Neural progenitor cell (in vitro differentiated cells): ENCODE measurements around the gene SDC4. TPM values are rescaled to one million over a fixed set of nuclear protein-coding genes. Genes with fewer than 3 reads are reported as not detected.

ENCODE experiments used
- DNase-seq: peaks from one replicate; pipeline ENCODE4 v3.0.0-alpha.2; 2016; ENCODE audit warnings: low spot score
- H2AFZ ChIP-seq: fragments of 200-600 bp; sonication (generic); replicated peaks from 2 replicates; pipeline ENCODE4 v1.6.1; 2016; ENCODE audit warnings: antibody characterized with exemption
- H3F3A ChIP-seq: fragments of 200-600 bp; sonication (generic); 2 replicates; pipeline ENCODE4 v1.6.1; 2016; ENCODE audit warnings: antibody characterized with exemption, low read depth
- H3K27ac ChIP-seq: fragments of 200-600 bp; sonication (generic); 2 replicates; pipeline ENCODE4 v1.5.1; 2016; ENCODE audit warnings: mild to moderate bottlenecking
- H3K27me3 ChIP-seq: fragments of 200-600 bp; sonication (generic); 2 replicates; pipeline ENCODE4 v1.6.1; 2016; ENCODE audit warnings: mild to moderate bottlenecking, moderate library complexity
- H3K36me3 ChIP-seq: fragments of 200-600 bp; sonication (generic); 2 replicates; pipeline ENCODE4 v1.5.1; 2016
- H3K4me1 ChIP-seq: fragments of 200-600 bp; sonication (generic); 2 replicates; pipeline ENCODE4 v1.6.1; 2016; ENCODE audit warnings: mixed run types
- H3K4me2 ChIP-seq: fragments of 200-600 bp; sonication (generic); 2 replicates; pipeline ENCODE4 v1.6.1; 2016
- H3K4me3 ChIP-seq: fragments of 200-600 bp; sonication (generic); 2 replicates; pipeline ENCODE4 v1.5.1; 2016
- H3K79me2 ChIP-seq: fragments of 200-600 bp; sonication (generic); 2 replicates; pipeline ENCODE4 v1.6.1; 2016; ENCODE audit warnings: low read depth
- H3K9ac ChIP-seq: fragments of 200-600 bp; sonication (generic); 2 replicates; pipeline ENCODE4 v1.6.1; 2016
- H3K9me3 ChIP-seq: fragments of 200-600 bp; sonication (generic); 2 replicates; pipeline ENCODE4 v1.5.1; 2016; ENCODE audit warnings: low read depth
- H4K20me1 ChIP-seq: fragments of 200-600 bp; sonication (generic); 2 replicates; pipeline ENCODE4 v1.6.1; 2016; ENCODE audit warnings: low read depth
- H3K27ac Mint-ChIP-seq: 3 replicates; pipeline ENCODE4 v1.8.0; 2021; ENCODE audit warnings: mixed read lengths
- H3K27me3 Mint-ChIP-seq: 2 replicates; pipeline ENCODE4 v1.8.0; 2022; ENCODE audit warnings: low read depth, mild to moderate bottlenecking, inconsistent platforms, moderate library complexity, mixed read lengths; ENCODE audit not compliant: insufficient read depth
- H3K36me3 Mint-ChIP-seq: 3 replicates; pipeline ENCODE4 v1.8.0; 2021; ENCODE audit warnings: mixed read lengths
- H3K4me1 Mint-ChIP-seq: 3 replicates; pipeline ENCODE4 v1.8.0; 2021; ENCODE audit warnings: mixed read lengths
- H3K4me3 Mint-ChIP-seq: 3 replicates; pipeline ENCODE4 v1.8.0; 2021; ENCODE audit warnings: mild to moderate bottlenecking, moderate library complexity, mixed read lengths
- H3K9me3 Mint-ChIP-seq: 3 replicates; pipeline ENCODE4 v1.8.0; 2020; ENCODE audit warnings: mixed read lengths
- CTCF ChIP-seq: fragments of 200-600 bp; sonication (generic); IDR thresholded peaks from 2 replicates; pipeline ENCODE4 v1.5.1; 2017; ENCODE audit warnings: antibody characterized with exemption, mild to moderate bottlenecking
- EZH2 ChIP-seq: fragments of 200-600 bp; sonication (generic); IDR thresholded peaks from 2 replicates; pipeline ENCODE4 v1.6.1; 2017; ENCODE audit warnings: antibody characterized with exemption, mild to moderate bottlenecking, moderate library complexity
- EZH2phosphoT487 ChIP-seq: fragments of 200-600 bp; sonication (generic); IDR thresholded peaks from 2 replicates; pipeline ENCODE4 v1.6.1; 2017; ENCODE audit warnings: antibody characterized with exemption
- total RNA-seq: library from RNA; depleted of rRNA; stranded (reverse); fragments of >200 nt; gene quantifications from 2 replicates; pipeline ENCODE4 v1.2.3, GENCODE V29; 2015; ENCODE audit warnings: low replicate concordance

Gene SDC4
- total RNA-seq, 1 donor from 2014 or later = 19.3 TPM

DNA sequence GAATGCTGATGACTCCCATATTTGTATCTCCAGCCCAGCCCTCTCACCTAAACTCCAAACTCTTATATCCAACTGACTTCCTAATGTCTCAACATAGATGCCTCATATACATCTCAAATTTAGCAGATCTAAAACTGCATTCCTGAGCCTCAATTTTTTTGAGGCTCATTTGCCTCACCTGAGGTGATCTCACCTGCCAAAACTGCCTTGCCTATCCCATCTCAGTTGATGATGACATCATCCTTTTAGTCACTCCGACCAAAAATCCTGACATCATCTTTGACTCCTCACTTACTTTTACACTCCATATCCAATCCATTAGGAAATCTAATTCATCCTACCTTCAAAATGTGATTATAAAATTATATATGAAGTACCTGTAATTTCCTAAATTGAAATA lies 68.2 kb downstream of the SDC4 start:
- DNase-seq = no peak
- no peak overlapping the region for H3K4me2 ChIP-seq
- H3K27ac ChIP-seq = no peak overlapping the region

GRCh38 chr20:45275338-45275737 lies 72.9 kb downstream of the SDC4 start:
- Histone ChIP-seq H3K4me2 (no peak overlapping the region), H3K9me3 (no peaks in the 10 kb centered on the region), H3K27me3 (no peaks in the 10 kb centered on the region), H3K4me1 (no peaks in the 10 kb centered on the region), H3K79me2 (no peaks in the 10 kb centered on the region), H4K20me1 (no peaks in the 10 kb centered on the region), H3F3A (no peaks in the 10 kb centered on the region), H3K4me3 (no peak overlapping the region), H3K27ac (no peak overlapping the region), H3K9ac (no peak overlapping the region), H2AFZ (no peak overlapping the region), H3K36me3 (no peaks in the 10 kb centered on the region)
- DNase-seq = no peak
- no peak overlapping the region for H3K27ac Mint-ChIP-seq
- TF ChIP-seq EZH2phosphoT487 (no peak), EZH2 (no peak), CTCF (no peak)
- no peaks in the 10 kb centered on the region for H3K4me1 Mint-ChIP-seq
- no peaks in the 10 kb centered on the region for H3K36me3 Mint-ChIP-seq
- no peaks in the 10 kb centered on the region for H3K9me3 Mint-ChIP-seq
- H3K27me3 Mint-ChIP-seq = no peaks in the 10 kb centered on the region
- no peak overlapping the region for H3K4me3 Mint-ChIP-seq

More for the DNA sequence above, 68.2 kb downstream of the SDC4 start:
- Histone ChIP-seq H2AFZ (no peak overlapping the region), H3F3A (no peaks in the 10 kb centered on the region), H3K36me3 (no peaks in the 10 kb centered on the region), H3K9ac (no peak overlapping the region), H3K9me3 (no peaks in the 10 kb centered on the region), H4K20me1 (no peaks in the 10 kb centered on the region), H3K27me3 (no peaks in the 10 kb centered on the region), H3K79me2 (no peaks in the 10 kb centered on the region), H3K4me3 (no peak overlapping the region), H3K4me1 (no peaks in the 10 kb centered on the region)
- H3K27me3 Mint-ChIP-seq = peaks cover 6% of the 10 kb centered on the region
- no peak overlapping the region for H3K27ac Mint-ChIP-seq
- TF ChIP-seq CTCF = no peak
- no peak for TF ChIP-seq EZH2phosphoT487
- no peak for TF ChIP-seq EZH2
- H3K36me3 Mint-ChIP-seq = no peaks in the 10 kb centered on the region
- peaks cover 2% of the 10 kb centered on the region for H3K4me1 Mint-ChIP-seq
- no peaks in the 10 kb centered on the region for H3K9me3 Mint-ChIP-seq
- no peak overlapping the region for H3K4me3 Mint-ChIP-seq

Other genes with a start within 250 kb of the SDC4 start
- 0.03 TPM in 1 of 2 replicates, not detected in the other for gene KCNS1, start 247.3 kb downstream of the SDC4 start, total RNA-seq
- gene WFDC5, start 233.2 kb downstream of the SDC4 start, total RNA-seq = not detected in 2 replicates
- not detected in 2 replicates for gene WFDC12, start 224.0 kb downstream of the SDC4 start, total RNA-seq
- not detected in 2 replicates for gene PI3, start 173.5 kb downstream of the SDC4 start, total RNA-seq
- not detected in 2 replicates for gene SEMG1, start 141.4 kb downstream of the SDC4 start, total RNA-seq
- gene SEMG2, start 127.1 kb downstream of the SDC4 start, total RNA-seq = not detected in 2 replicates
- not detected in 2 replicates for gene SLPI, start 93.9 kb downstream of the SDC4 start, total RNA-seq
- not detected in 2 replicates for gene RBPJL, start 41.6 kb downstream of the SDC4 start, total RNA-seq
- gene MATN4, start 40.1 kb downstream of the SDC4 start, total RNA-seq = 0.06 TPM in 1 of 2 replicates, not detected in the other
- gene SYS1, start 14.7 kb upstream of the SDC4 start, total RNA-seq = 10.5 and 21.5 TPM in 2 replicates
- 0.06 TPM in 1 of 2 replicates, not detected in the other for gene TP53TG5, start 29.9 kb upstream of the SDC4 start, total RNA-seq
- gene DBNDD2, start 59.9 kb upstream of the SDC4 start, total RNA-seq = 10.2 and 15.1 TPM in 2 replicates
- gene PIGT, start 67.7 kb upstream of the SDC4 start, total RNA-seq = 24.5 and 57.3 TPM in 2 replicates
- gene WFDC2, start 121.3 kb upstream of the SDC4 start, total RNA-seq = 2.7 and 5.8 TPM in 2 replicates
- not detected in 2 replicates for gene SPINT3, start 167.2 kb upstream of the SDC4 start, total RNA-seq
- not detected in 2 replicates for gene WFDC6, start 191.1 kb upstream of the SDC4 start, total RNA-seq
- gene EPPIN, start 199.0 kb upstream of the SDC4 start, total RNA-seq = not detected in 2 replicates
- gene WFDC8, start 230.9 kb upstream of the SDC4 start, total RNA-seq = not detected in 2 replicates